ENCODE measurements around the gene HMGCS2. TPM values are rescaled to one million over a fixed set of nuclear protein-coding genes. Genes with fewer than 3 reads are reported as not detected.
A peak's percentile ranks its signal among the peaks of the same experiment; 100 is the strongest.

Gene HMGCS2
- total and polyA plus RNA-seq, 2 donors from 2014 or later, result 3.9 to 163 TPM

GRCh38 chr1:119721896-119722295 is 46.8 kb downstream of the HMGCS2 start:
- peak in 1 of 5 donors; percentile 63 for DNase-seq
- intact Hi-C loops (cut with DNase I), result no loop called here
- Histone ChIP-seq H3K4me1 (ENCODE audit: control insufficient read depth in 2 of 3, insufficient read depth in 2 of 3, low read depth in 1 of 3, low read length in 3 of 3) (peaks cover 0 to 24% (median 2%) of the 10 kb centered on the region in 3 donors), H3K9ac (ENCODE audit: low read length in 3 of 3) (no peak overlapping the region), H3K4me3 (ENCODE audit: low read length in 3 of 3) (no peak overlapping the region), H3K36me3 (ENCODE audit: control insufficient read depth in 2 of 3, insufficient read depth in 3 of 3, low read length in 3 of 3) (peaks cover under 1 to 10% (median 2%) of the 10 kb centered on the region in 3 donors), H3K9me3 (ENCODE audit: control insufficient read depth in 2 of 3, insufficient read depth in 1 of 3, low read length in 3 of 3) (no peaks in the 10 kb centered on the region), H3K27me3 (ENCODE audit: control insufficient read depth, insufficient read depth, low read length) (no peaks in the 10 kb centered on the region), H3K27ac (ENCODE audit: low read depth in 2 of 2, low read length in 2 of 2) (peak overlapping the region; percentile 1 to 54)
- TF ChIP-seq, protein P1, sequence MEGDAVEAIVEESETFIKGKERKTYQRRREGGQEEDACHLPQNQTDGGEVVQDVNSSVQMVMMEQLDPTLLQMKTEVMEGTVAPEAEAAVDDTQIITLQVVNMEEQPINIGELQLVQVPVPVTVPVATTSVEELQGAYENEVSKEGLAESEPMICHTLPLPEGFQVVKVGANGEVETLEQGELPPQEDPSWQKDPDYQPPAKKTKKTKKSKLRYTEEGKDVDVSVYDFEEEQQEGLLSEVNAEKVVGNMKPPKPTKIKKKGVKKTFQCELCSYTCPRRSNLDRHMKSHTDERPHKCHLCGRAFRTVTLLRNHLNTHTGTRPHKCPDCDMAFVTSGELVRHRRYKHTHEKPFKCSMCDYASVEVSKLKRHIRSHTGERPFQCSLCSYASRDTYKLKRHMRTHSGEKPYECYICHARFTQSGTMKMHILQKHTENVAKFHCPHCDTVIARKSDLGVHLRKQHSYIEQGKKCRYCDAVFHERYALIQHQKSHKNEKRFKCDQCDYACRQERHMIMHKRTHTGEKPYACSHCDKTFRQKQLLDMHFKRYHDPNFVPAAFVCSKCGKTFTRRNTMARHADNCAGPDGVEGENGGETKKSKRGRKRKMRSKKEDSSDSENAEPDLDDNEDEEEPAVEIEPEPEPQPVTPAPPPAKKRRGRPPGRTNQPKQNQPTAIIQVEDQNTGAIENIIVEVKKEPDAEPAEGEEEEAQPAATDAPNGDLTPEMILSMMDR (IDR thresholded peaks at IDR 0.05; ENCODE audit: borderline replicate concordance, extremely low read depth, insufficient read depth), result no peak
- no peak for FAIRE-seq

DNA sequence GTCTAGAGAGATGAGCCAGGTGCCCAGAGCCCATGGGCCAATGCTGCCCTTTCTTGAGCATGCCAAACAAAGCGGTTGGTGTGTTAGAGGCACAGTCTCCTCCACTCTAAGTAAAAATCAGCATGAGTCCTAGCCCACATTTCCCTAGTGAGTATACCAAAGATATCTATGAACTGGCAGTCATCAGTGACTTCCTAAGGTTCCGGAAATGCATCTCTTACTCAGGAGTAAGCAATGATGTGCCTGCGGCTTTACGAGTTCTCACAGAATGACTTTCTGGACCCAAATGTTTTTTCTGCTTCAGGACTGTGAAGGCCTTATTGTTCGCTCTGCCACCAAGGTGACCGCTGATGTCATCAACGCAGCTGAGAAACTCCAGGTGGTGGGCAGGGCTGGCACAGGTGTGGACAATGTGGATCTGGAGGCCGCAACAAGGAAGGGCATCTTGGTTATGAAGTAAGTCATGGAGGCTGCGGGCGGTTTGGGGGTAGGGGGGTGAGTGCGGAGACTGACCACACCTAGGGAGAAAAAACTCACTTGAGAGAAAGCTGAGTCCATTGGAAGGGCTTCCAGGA is 47.8 kb downstream of the HMGCS2 start:
- H3K4me3 ChIP-seq (ENCODE audit: low read length in 3 of 3), result no peak overlapping the region

DNA sequence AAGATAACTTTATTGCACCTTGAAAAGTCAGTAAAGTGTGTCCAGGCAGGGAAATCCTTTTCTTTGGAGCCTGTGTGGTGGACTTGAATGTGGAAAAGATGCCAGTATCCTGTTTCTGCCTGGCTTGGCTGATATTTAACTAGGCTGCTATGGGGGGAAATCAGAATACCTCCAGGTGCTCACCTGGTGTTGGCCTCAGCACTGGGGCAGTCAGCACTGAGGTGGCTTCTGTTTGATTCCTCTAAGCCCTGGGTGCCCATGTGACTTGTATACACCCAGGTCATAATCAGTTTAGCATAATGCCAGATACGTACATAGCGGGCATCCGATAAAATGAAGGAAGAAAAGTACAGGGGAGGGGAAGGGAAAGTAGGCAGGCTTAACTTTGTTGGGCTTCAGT is 49.7 kb downstream of the HMGCS2 start:
- Histone ChIP-seq H3K9me3 (ENCODE audit: control insufficient read depth in 2 of 3, insufficient read depth in 1 of 3, low read length in 3 of 3) (no peaks in the 10 kb centered on the region), H3K4me1 (ENCODE audit: control insufficient read depth in 2 of 3, insufficient read depth in 2 of 3, low read depth in 1 of 3, low read length in 3 of 3) (peaks cover 0 to 34% (median 16%) of the 10 kb centered on the region in 3 donors), H3K36me3 (ENCODE audit: control insufficient read depth in 2 of 3, insufficient read depth in 3 of 3, low read length in 3 of 3) (peaks cover 0 to 2% (median under 1%) of the 10 kb centered on the region in 3 donors), H3K27me3 (ENCODE audit: control insufficient read depth, insufficient read depth, low read length) (no peaks in the 10 kb centered on the region), H3K27ac (ENCODE audit: low read depth in 2 of 2, low read length in 2 of 2) (peak overlapping the region in 1 of 2 donors; percentile 43), H3K9ac (ENCODE audit: low read length in 3 of 3) (no peak overlapping the region), H3K4me3 (ENCODE audit: low read length in 3 of 3) (no peak overlapping the region)
- FAIRE-seq, result no peak
- intact Hi-C loops (cut with DNase I), result no loop called here
- TF ChIP-seq, protein P1 (IDR thresholded peaks at IDR 0.05; ENCODE audit: borderline replicate concordance, extremely low read depth, insufficient read depth), result no peak
- DNase-seq, result peak in 2 of 5 donors; percentile 42 to 50

More for the DNA sequence above, 47.8 kb downstream of the HMGCS2 start:
- no peaks in the 10 kb centered on the region for H3K27me3 ChIP-seq (ENCODE audit: control insufficient read depth, insufficient read depth, low read length)
- no peak overlapping the region for H3K9ac ChIP-seq (ENCODE audit: low read length in 3 of 3)
- TF ChIP-seq, protein P1 (IDR thresholded peaks at IDR 0.05; ENCODE audit: borderline replicate concordance, extremely low read depth, insufficient read depth), result no peak
- no peak overlapping the region for H3K27ac ChIP-seq (ENCODE audit: low read depth in 2 of 2, low read length in 2 of 2)
- DNase-seq (no peak), FAIRE-seq (no peak)
- peaks cover 0 to 9% (median 2%) of the 10 kb centered on the region in 3 donors for H3K36me3 ChIP-seq (ENCODE audit: control insufficient read depth in 2 of 3, insufficient read depth in 3 of 3, low read length in 3 of 3)
- no peaks in the 10 kb centered on the region for H3K9me3 ChIP-seq (ENCODE audit: control insufficient read depth in 2 of 3, insufficient read depth in 1 of 3, low read length in 3 of 3)
- peaks cover 0 to 25% (median 7%) of the 10 kb centered on the region in 3 donors for H3K4me1 ChIP-seq (ENCODE audit: control insufficient read depth in 2 of 3, insufficient read depth in 2 of 3, low read depth in 1 of 3, low read length in 3 of 3)
- intact Hi-C loops (cut with DNase I), result no loop called here
